HepG2 (cell line): Measurements from ENCODE around the gene SEMA3B. TPM values are rescaled to one million over a fixed set of nuclear protein-coding genes. Genes with fewer than 3 reads are reported as not detected.

Source experiments
- FOXC1 ChIP-seq: sonication (generic); formaldehyde crosslinking; IDR thresholded peaks from 2 replicates; pipeline ENCODE4 v1.8.0; 2022; ENCODE audit warnings: mild to moderate bottlenecking, missing genetic modification reagents, borderline replicate concordance
- NAIF1 ChIP-seq: sonication (generic); formaldehyde crosslinking; IDR thresholded peaks from 2 replicates; pipeline ENCODE4 v1.5.0; 2020; ENCODE audit warnings: mild to moderate bottlenecking, missing genetic modification reagents, borderline replicate concordance
- NCOR1 ChIP-seq: fragments of 200-600 bp; sonication (generic); IDR thresholded peaks from 2 replicates; pipeline ENCODE4 v1.7.0; 2017; ENCODE audit warnings: antibody characterized with exemption, low read length, borderline replicate concordance
- NR2C2 ChIP-seq: sonication (generic); formaldehyde crosslinking; IDR thresholded peaks from 2 replicates; pipeline ENCODE4 v1.4.0; 2020; ENCODE audit warnings: missing genetic modification reagents, mild to moderate bottlenecking, moderate library complexity, borderline replicate concordance
- TBX2 ChIP-seq: sonication (generic); formaldehyde crosslinking; IDR thresholded peaks from 2 replicates; pipeline ENCODE4 v1.5.0; 2020; ENCODE audit warnings: missing genetic modification reagents, mild to moderate bottlenecking, borderline replicate concordance
- ZNF556 ChIP-seq: sonication (generic); formaldehyde crosslinking; IDR thresholded peaks from 2 replicates; pipeline ENCODE4 v1.4.0; 2020; ENCODE audit warnings: mild to moderate bottlenecking, missing genetic modification reagents, borderline replicate concordance
- ZNF570 ChIP-seq: sonication (generic); formaldehyde crosslinking; IDR thresholded peaks from 2 replicates; pipeline ENCODE4 v1.4.0; 2020; ENCODE audit warnings: mild to moderate bottlenecking, missing genetic modification reagents, borderline replicate concordance
- polyA plus RNA-seq, 8 experiments: library from polyadenylated mRNA; depleted of rRNA in 3 of 8; stranded (reverse) in 7 of 8; unstranded in 1 of 8; fragments of >200 nt; fragmentation: Illumina TruSeq in 4 of 8; extraction: Trizol in 4 of 8; gene quantifications; 2 replicates each; pipeline versions ENCODE4 v1.2.1 to v1.2.3, GENCODE V29; 2011 to 2016; ENCODE audit warnings: low read depth in 4 of 8, missing spikeins in 1 of 8, mixed read lengths in 1 of 8; ENCODE audit not compliant: insufficient read depth in 1 of 8
- total RNA-seq, 5 experiments: library from RNA; depleted of rRNA; stranded (reverse); fragments of >200 nt; fragmentation: Illumina TruSeq; extraction: Trizol; gene quantifications; 2 replicates each; pipeline ENCODE4 v1.2.3, GENCODE V29; 2016; ENCODE audit warnings: low read depth in 1 of 5
- TF ChIP-seq, protein P1 (sequence below), 2 experiments: IDR thresholded peaks; 2 replicates each; pipeline ENCODE4 v1.6.1; 2011 to 2012; ENCODE audit warnings: low read length in 2 of 2, borderline replicate concordance in 1 of 2, low read depth in 1 of 2, mild to moderate bottlenecking in 1 of 2, moderate library complexity in 1 of 2
- TF ChIP-seq, protein P2 (sequence below): sonication (generic); formaldehyde crosslinking; IDR thresholded peaks from 2 replicates; pipeline ENCODE4 v1.5.1; 2020; ENCODE audit warnings: mild to moderate bottlenecking, missing genetic modification reagents
- TF ChIP-seq, protein P3 (sequence below): sonication (generic); formaldehyde crosslinking; IDR thresholded peaks from 2 replicates; pipeline ENCODE4 v1.5.1; 2020; ENCODE audit warnings: missing genetic modification reagents, mild to moderate bottlenecking, borderline replicate concordance
- TF ChIP-seq, protein P4 (sequence below): sonication (generic); formaldehyde crosslinking; IDR thresholded peaks from 2 replicates; pipeline ENCODE4 v1.4.0; 2020; ENCODE audit warnings: missing genetic modification reagents, borderline replicate concordance
- TF ChIP-seq, protein P5 (sequence below), 2 experiments: fragments of 450-650 bp in 1 of 2; sonication (generic) in 1 of 2; formaldehyde crosslinking; IDR thresholded peaks; 2 replicates each; pipeline versions ENCODE4 v1.5.0 to v1.8.0; 2020 to 2022; ENCODE audit warnings: mild to moderate bottlenecking in 1 of 2, missing genetic modification reagents in 1 of 2

The SEMA3B gene
- total and polyA plus RNA-seq, 2 of the 13 experiments (the other 11 are each of a cell fraction or from before 2014, with no cell fraction given): 93.2 to 158 TPM

GRCh38 chr3:50298836-50299637 lies 30.1 kb downstream of the SEMA3B start, which contains the start of the genes HYAL3 and NAA80 (continued):
- TF ChIP-seq ZNF570 (no peak), NR2C2 (CRISPR knock-in tag) (no peak), NCOR1 (peak; percentile 19; the same call in 1 of the 2 replicates), TBX2 (CRISPR knock-in tag) (no peak; the same call in 1 of the 2 replicates), NAIF1 (CRISPR knock-in tag) (no peak), FOXC1 (CRISPR knock-in tag) (peak; percentile 57; the same call in 1 of the 2 replicates), ZNF556 (CRISPR knock-in tag) (no peak; the same call in 1 of the 2 replicates)
- TF ChIP-seq, protein P1, sequence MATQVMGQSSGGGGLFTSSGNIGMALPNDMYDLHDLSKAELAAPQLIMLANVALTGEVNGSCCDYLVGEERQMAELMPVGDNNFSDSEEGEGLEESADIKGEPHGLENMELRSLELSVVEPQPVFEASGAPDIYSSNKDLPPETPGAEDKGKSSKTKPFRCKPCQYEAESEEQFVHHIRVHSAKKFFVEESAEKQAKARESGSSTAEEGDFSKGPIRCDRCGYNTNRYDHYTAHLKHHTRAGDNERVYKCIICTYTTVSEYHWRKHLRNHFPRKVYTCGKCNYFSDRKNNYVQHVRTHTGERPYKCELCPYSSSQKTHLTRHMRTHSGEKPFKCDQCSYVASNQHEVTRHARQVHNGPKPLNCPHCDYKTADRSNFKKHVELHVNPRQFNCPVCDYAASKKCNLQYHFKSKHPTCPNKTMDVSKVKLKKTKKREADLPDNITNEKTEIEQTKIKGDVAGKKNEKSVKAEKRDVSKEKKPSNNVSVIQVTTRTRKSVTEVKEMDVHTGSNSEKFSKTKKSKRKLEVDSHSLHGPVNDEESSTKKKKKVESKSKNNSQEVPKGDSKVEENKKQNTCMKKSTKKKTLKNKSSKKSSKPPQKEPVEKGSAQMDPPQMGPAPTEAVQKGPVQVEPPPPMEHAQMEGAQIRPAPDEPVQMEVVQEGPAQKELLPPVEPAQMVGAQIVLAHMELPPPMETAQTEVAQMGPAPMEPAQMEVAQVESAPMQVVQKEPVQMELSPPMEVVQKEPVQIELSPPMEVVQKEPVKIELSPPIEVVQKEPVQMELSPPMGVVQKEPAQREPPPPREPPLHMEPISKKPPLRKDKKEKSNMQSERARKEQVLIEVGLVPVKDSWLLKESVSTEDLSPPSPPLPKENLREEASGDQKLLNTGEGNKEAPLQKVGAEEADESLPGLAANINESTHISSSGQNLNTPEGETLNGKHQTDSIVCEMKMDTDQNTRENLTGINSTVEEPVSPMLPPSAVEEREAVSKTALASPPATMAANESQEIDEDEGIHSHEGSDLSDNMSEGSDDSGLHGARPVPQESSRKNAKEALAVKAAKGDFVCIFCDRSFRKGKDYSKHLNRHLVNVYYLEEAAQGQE (IDR thresholded peaks at IDR 0.05; ENCODE audit: borderline replicate concordance in 1 of 2, low read depth in 1 of 2, low read length in 2 of 2): 0 out of 4 replicates have a peak, but pooled peaks of 1 of the 2 experiments have one; percentile 28
- TF ChIP-seq, protein P2, sequence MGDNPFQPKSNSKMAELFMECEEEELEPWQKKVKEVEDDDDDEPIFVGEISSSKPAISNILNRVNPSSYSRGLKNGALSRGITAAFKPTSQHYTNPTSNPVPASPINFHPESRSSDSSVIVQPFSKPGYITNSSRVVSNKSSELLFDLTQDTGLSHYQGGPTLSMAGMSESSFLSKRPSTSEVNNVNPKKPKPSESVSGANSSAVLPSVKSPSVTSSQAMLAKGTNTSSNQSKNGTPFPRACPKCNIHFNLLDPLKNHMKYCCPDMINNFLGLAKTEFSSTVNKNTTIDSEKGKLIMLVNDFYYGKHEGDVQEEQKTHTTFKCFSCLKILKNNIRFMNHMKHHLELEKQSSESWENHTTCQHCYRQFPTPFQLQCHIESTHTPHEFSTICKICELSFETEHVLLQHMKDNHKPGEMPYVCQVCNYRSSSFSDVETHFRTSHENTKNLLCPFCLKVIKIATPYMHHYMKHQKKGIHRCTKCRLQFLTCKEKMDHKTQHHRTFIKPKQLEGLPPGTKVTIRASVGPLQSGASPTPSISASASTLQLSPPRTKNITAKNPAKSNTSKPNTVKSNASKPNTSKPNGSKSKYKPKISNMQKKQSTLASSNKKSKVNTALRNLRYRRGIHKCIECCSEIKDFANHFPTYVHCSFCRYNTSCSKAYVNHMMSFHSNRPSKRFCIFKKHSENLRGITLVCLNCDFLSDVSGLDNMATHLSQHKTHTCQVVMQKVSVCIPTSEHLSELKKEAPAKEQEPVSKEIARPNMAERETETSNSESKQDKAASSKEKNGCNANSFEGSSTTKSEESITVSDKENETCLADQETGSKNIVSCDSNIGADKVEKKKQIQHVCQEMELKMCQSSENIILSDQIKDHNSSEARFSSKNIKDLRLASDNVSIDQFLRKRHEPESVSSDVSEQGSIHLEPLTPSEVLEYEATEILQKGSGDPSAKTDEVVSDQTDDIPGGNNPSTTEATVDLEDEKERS (CRISPR knock-in tag): no peak
- TF ChIP-seq, protein P3, sequence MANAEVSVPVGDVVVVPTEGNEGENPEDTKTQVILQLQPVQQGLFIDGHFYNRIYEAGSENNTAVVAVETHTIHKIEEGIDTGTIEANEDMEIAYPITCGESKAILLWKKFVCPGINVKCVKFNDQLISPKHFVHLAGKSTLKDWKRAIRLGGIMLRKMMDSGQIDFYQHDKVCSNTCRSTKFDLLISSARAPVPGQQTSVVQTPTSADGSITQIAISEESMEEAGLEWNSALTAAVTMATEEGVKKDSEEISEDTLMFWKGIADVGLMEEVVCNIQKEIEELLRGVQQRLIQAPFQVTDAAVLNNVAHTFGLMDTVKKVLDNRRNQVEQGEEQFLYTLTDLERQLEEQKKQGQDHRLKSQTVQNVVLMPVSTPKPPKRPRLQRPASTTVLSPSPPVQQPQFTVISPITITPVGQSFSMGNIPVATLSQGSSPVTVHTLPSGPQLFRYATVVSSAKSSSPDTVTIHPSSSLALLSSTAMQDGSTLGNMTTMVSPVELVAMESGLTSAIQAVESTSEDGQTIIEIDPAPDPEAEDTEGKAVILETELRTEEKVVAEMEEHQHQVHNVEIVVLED: peak; percentile 78
- TF ChIP-seq, protein P4, sequence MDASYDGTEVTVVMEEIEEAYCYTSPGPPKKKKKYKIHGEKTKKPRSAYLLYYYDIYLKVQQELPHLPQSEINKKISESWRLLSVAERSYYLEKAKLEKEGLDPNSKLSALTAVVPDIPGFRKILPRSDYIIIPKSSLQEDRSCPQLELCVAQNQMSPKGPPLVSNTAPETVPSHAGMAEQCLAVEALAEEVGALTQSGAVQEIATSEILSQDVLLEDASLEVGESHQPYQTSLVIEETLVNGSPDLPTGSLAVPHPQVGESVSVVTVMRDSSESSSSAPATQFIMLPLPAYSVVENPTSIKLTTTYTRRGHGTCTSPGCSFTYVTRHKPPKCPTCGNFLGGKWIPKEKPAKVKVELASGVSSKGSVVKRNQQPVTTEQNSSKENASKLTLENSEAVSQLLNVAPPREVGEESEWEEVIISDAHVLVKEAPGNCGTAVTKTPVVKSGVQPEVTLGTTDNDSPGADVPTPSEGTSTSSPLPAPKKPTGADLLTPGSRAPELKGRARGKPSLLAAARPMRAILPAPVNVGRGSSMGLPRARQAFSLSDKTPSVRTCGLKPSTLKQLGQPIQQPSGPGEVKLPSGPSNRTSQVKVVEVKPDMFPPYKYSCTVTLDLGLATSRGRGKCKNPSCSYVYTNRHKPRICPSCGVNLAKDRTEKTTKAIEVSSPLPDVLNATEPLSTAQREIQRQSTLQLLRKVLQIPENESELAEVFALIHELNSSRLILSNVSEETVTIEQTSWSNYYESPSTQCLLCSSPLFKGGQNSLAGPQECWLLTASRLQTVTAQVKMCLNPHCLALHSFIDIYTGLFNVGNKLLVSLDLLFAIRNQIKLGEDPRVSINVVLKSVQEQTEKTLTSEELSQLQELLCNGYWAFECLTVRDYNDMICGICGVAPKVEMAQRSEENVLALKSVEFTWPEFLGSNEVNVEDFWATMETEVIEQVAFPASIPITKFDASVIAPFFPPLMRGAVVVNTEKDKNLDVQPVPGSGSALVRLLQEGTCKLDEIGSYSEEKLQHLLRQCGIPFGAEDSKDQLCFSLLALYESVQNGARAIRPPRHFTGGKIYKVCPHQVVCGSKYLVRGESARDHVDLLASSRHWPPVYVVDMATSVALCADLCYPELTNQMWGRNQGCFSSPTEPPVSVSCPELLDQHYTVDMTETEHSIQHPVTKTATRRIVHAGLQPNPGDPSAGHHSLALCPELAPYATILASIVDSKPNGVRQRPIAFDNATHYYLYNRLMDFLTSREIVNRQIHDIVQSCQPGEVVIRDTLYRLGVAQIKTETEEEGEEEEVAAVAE (CRISPR knock-in tag): no peak
- TF ChIP-seq, protein P5, sequence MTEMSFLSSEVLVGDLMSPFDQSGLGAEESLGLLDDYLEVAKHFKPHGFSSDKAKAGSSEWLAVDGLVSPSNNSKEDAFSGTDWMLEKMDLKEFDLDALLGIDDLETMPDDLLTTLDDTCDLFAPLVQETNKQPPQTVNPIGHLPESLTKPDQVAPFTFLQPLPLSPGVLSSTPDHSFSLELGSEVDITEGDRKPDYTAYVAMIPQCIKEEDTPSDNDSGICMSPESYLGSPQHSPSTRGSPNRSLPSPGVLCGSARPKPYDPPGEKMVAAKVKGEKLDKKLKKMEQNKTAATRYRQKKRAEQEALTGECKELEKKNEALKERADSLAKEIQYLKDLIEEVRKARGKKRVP (CRISPR knock-in tag; IDR thresholded peaks at IDR 0.05): no peak
